ENCODE results near the gene IL22.

DNA sequence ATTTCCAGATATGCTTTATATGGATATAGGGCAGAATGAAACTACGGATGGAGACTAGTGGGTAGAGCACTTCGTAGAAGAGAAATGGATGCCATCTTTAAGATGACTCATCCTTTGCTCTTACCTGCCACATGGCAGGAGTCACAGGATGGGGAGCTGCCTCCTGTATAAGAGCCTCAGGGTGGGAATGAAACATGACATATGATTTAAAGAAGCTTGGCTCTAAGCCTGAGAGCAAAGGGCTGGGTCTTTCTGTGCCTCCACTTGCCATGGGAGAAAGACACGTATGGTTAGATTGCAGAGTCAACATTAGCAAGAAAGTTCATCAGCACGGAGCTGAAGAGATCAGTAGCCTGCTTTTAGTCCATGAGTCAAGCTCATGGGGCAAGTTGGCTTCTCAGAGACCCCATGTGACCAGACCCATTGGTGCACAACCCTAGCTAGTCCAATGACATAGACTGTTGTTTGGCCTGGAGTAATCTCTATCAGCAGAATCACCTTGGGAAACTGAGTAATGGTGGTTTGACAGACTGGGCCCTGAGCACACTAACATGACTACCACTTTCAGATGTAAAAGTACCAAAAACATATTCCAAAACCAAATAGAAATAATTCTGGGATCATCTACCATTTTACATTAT lies 38.1 kb upstream of the IL22 start:
- TF ChIP-seq ZNF138 (tag by site-specific recombination; IDR thresholded peaks at IDR 0.05; ENCODE audit: borderline replicate concordance), result no peak
- TF ChIP-seq SCRT1 (tag by site-specific recombination; IDR thresholded peaks at IDR 0.05; ENCODE audit: borderline replicate concordance), result no peak
- TF ChIP-seq, protein P1, sequence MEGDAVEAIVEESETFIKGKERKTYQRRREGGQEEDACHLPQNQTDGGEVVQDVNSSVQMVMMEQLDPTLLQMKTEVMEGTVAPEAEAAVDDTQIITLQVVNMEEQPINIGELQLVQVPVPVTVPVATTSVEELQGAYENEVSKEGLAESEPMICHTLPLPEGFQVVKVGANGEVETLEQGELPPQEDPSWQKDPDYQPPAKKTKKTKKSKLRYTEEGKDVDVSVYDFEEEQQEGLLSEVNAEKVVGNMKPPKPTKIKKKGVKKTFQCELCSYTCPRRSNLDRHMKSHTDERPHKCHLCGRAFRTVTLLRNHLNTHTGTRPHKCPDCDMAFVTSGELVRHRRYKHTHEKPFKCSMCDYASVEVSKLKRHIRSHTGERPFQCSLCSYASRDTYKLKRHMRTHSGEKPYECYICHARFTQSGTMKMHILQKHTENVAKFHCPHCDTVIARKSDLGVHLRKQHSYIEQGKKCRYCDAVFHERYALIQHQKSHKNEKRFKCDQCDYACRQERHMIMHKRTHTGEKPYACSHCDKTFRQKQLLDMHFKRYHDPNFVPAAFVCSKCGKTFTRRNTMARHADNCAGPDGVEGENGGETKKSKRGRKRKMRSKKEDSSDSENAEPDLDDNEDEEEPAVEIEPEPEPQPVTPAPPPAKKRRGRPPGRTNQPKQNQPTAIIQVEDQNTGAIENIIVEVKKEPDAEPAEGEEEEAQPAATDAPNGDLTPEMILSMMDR (tag by site-specific recombination; IDR thresholded peaks at IDR 0.05), result no peak
- TF ChIP-seq, protein P2, sequence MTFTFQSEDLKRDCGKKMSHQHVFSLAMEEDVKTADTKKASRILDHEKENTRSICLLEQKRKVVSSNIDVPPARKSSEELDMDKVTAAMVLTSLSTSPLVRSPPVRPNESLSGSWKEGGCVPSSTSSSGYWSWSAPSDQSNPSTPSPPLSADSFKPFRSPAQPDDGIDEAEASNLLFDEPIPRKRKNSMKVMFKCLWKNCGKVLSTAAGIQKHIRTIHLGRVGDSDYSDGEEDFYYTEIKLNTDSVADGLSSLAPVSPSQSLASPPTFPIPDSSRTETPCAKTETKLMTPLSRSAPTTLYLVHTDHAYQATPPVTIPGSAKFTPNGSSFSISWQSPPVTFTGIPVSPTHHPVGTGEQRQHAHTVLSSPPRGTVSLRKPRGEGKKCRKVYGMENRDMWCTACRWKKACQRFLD (tag by site-specific recombination; IDR thresholded peaks at IDR 0.05), result no peak
- TF ChIP-seq ZNF658 (tag by site-specific recombination; IDR thresholded peaks at IDR 0.05), result no peak
- no peak for TF ChIP-seq ZNF707 (tag by site-specific recombination; IDR thresholded peaks at IDR 0.05)
